CD4-positive, alpha-beta T cell (primary cell): ENCODE measurements around the gene C1QTNF9B. TPM values are rescaled to one million over a fixed set of nuclear protein-coding genes. Genes with fewer than 3 reads are reported as not detected.
"Not testable (repeated sequence)": the region's sequence is repeated elsewhere in the genome, so short reads cannot be mapped to it uniquely, and the experiment has no call there.

ENCODE experiments used
- ATAC-seq: fragments of 200-7000 bp; cut with Tn5 transposase; one replicate; pipeline ENCODE4 v1.10.0; 2022; ENCODE audit warnings: mild to moderate bottlenecking; ENCODE audit not compliant: poor library complexity
- CTCF ChIA-PET: fragments of 350-600 bp; sonication (Branson Sonifier 250); formaldehyde crosslinking; loops from one replicate; lab custom pipeline; 2021; ENCODE audit warnings: antibody characterized with exemption, inconsistent platforms; lab: Charles Lee
- POLR2A ChIA-PET: fragments of 350-600 bp; sonication (Branson Sonifier 250); formaldehyde crosslinking; loops from one replicate; lab custom pipeline; 2021; ENCODE audit warnings: antibody characterized with exemption, inconsistent platforms; lab: Charles Lee
- DNase-seq, 14 experiments: peaks; one replicate each; pipeline ENCODE4 v3.0.0-alpha.2; 2013 to 2020; ENCODE audit warnings: mixed read lengths in 2 of 14
- H3K27ac ChIP-seq, 2 donors: one replicate each; pipeline versions ENCODE4 v1.5.1 to v1.7.0; 2013; ENCODE audit warnings: low read length in 2 of 2, low read depth in 1 of 2, mild to moderate bottlenecking in 1 of 2
- H3K27me3 ChIP-seq, 2 experiments: 1 replicate in 1 of 2; 2 replicates in 1 of 2; pipeline versions ENCODE4 v1.6.1 to v1.7.0; 2013; ENCODE audit warnings: low read length in 2 of 2, control low read depth in 1 of 2, mild to moderate bottlenecking in 1 of 2, moderate library complexity in 1 of 2; ENCODE audit not compliant: insufficient read depth in 2 of 2, control insufficient read depth in 1 of 2
- H3K36me3 ChIP-seq: one replicate; pipeline ENCODE4 v1.6.1; 2013; ENCODE audit warnings: low read length, control low read depth; ENCODE audit not compliant: insufficient read depth
- H3K4me1 ChIP-seq: one replicate; pipeline ENCODE4 v1.6.1; 2013; ENCODE audit warnings: low read length, control low read depth; ENCODE audit not compliant: insufficient read depth
- H3K4me3 ChIP-seq: one replicate; pipeline ENCODE4 v1.5.1; 2013; ENCODE audit warnings: mild to moderate bottlenecking, low read length, moderate library complexity
- H3K9me3 ChIP-seq, 2 experiments: 1 replicate in 1 of 2; 2 replicates in 1 of 2; pipeline versions ENCODE4 v1.6.1 to v1.7.0; 2013; ENCODE audit warnings: low read length in 2 of 2, mild to moderate bottlenecking in 2 of 2, control low read depth in 1 of 2, moderate library complexity in 1 of 2; ENCODE audit not compliant: control insufficient read depth in 1 of 2, insufficient read depth in 1 of 2
- H3K27ac Mint-ChIP-seq: one replicate; pipeline ENCODE4 v1.8.0; 2020; ENCODE audit warnings: mixed read lengths
- H3K27me3 Mint-ChIP-seq: one replicate; pipeline ENCODE4 v1.8.0; 2021; ENCODE audit warnings: mixed read lengths
- H3K36me3 Mint-ChIP-seq: one replicate; pipeline ENCODE4 v1.8.0; 2021; ENCODE audit warnings: low read depth, mixed read lengths
- H3K4me1 Mint-ChIP-seq: one replicate; pipeline ENCODE4 v1.8.0; 2021; ENCODE audit warnings: low read depth, mixed read lengths
- H3K4me3 Mint-ChIP-seq: one replicate; pipeline ENCODE4 v1.8.0; 2020; ENCODE audit warnings: mild to moderate bottlenecking, mixed read lengths
- H3K9me3 Mint-ChIP-seq: one replicate; pipeline ENCODE4 v1.8.0; 2020; ENCODE audit warnings: mixed read lengths
- CTCF ChIP-seq: fragments of 200-600 bp; IDR thresholded peaks from one replicate; pipeline ENCODE4 v1.8.0; 2022; ENCODE audit warnings: antibody characterized with exemption, mild to moderate bottlenecking
- intact Hi-C, 2 experiments: fragments of 100-400 bp; cut with DNase I in 1 of 2; cut with micrococcal nuclease in 1 of 2; formaldehyde crosslinking; loops; one replicate each; pipeline versions ENCODE4 v1.15.1 to v1.9.0; 2023 to 2025; cut with DNase I, micrococcal nuclease
- total RNA-seq, 174 experiments: library from RNA in 2 of 174; stranded (reverse) in 2 of 174; gene quantifications; one replicate each; pipeline ENCODE4 v1.2.3 and lab custom pipeline; 2021 to 2026

Gene C1QTNF9B
- total RNA-seq, 2 experiments from 2014 or later: not detected

- intact Hi-C loops: loop anchor here in 1 of 2 experiments (2.0 to 5.0 kb wide), 4 partner anchors 271 to 515 kb away; partner anchors contain the start of gene SPATA13
- CTCF ChIA-PET: interaction anchor here (0.7 to 0.8 kb wide), 2 partner anchors 18 to 381 kb away, joined by 3 read pairs; no protein-coding TSS in a partner anchor
- H3K36me3 ChIP-seq: peaks cover 2% of the 10 kb centered on the region
- no peaks in the 10 kb centered on the region for H3K27me3 ChIP-seq
- Mint-ChIP-seq H3K4me1 (peaks cover 22% of the 10 kb centered on the region), H3K9me3 (no peaks in the 10 kb centered on the region), H3K36me3 (peaks cover 8% of the 10 kb centered on the region), H3K4me3 (peak overlapping the region; percentile 94), H3K27me3 (no peaks in the 10 kb centered on the region), H3K27ac (peak overlapping the region; percentile 76)
- H3K27ac ChIP-seq: peak overlapping the region in 1 of 2 donors; percentile 25
- H3K9me3 ChIP-seq: no peaks in the 10 kb centered on the region
- peak; percentile 51 for TF ChIP-seq CTCF
- ATAC-seq: no peak
- H3K4me1 ChIP-seq: peaks cover 18% of the 10 kb centered on the region
- POLR2A ChIA-PET: interaction anchor here (0.6 kb wide), 1 partner anchor 317 kb away, joined by 3 read pairs; no protein-coding TSS in a partner anchor
- no peak for DNase-seq
- peak overlapping the region; percentile 81 for H3K4me3 ChIP-seq
These were observed 7.4 kb downstream of the C1QTNF9B start for GRCh38 chr13:23889615-23890607.

GRCh38 chr13:23888658-23889614, 8.4 kb downstream of the C1QTNF9B start, which contains the start of gene MIPEP:
TSS of gene MIPEP (minus strand) at chr13:23889400. CDS start at chr13:23889320, 80 bp downstream.
- ATAC-seq (peak; percentile 91), DNase-seq (peak; percentile 68 to 94 (median 85))
- Histone ChIP-seq H3K27ac (peak within 1 kb of the TSS; percentile 9 to 25), H3K4me3 (peak within 1 kb of the TSS; percentile 81), H3K36me3 (peaks cover 9% of the 10 kb centered on the region), H3K27me3 (no peaks in the 10 kb centered on the region), H3K4me1 (peaks cover 18% of the 10 kb centered on the region), H3K9me3 (no peaks in the 10 kb centered on the region)
- intact Hi-C loops: loop anchor here in 1 of 2 experiments (2.0 to 5.0 kb wide), 3 partner anchors 272 to 514 kb away; partner anchors contain the start of gene SPATA13
- Mint-ChIP-seq H3K9me3 (no peaks in the 10 kb centered on the region), H3K4me1 (peaks cover 23% of the 10 kb centered on the region), H3K36me3 (peaks cover 12% of the 10 kb centered on the region), H3K27ac (peak within 1 kb of the TSS; percentile 76), H3K4me3 (peak within 1 kb of the TSS; percentile 94), H3K27me3 (no peaks in the 10 kb centered on the region)
- CTCF ChIA-PET: interaction anchor here (0.7 to 1.1 kb wide), 3 partner anchors 13 to 382 kb away, joined by 3 read pairs; no protein-coding TSS in a partner anchor
- peak; percentile 86 for TF ChIP-seq CTCF
- POLR2A ChIA-PET: interaction anchor here (0.6 kb wide), 1 partner anchor 316 kb away, joined by 3 read pairs; no protein-coding TSS in a partner anchor

GRCh38 chr13:23884361-23884760, 12.9 kb downstream of the C1QTNF9B start:
- H3K4me3 Mint-ChIP-seq, intact Hi-C loops, POLR2A ChIA-PET, H3K27ac Mint-ChIP-seq, H3K4me1 ChIP-seq, H3K27me3 Mint-ChIP-seq, ATAC-seq, H3K27ac ChIP-seq, H3K9me3 ChIP-seq, H3K4me3 ChIP-seq, H3K9me3 Mint-ChIP-seq, H3K27me3 ChIP-seq, CTCF ChIA-PET, DNase-seq: not testable (repeated sequence)
- H3K36me3 Mint-ChIP-seq: peaks cover 40% of the 10 kb centered on the region
- peaks cover 12% of the 10 kb centered on the region for H3K36me3 ChIP-seq
- peaks cover 14% of the 10 kb centered on the region for H3K4me1 Mint-ChIP-seq
